ENCODE results near the gene PFKFB4.
"Not testable (repeated sequence)": the region's sequence is repeated elsewhere in the genome, so short reads cannot be mapped to it uniquely, and the experiment has no call there.

Gene PFKFB4

GRCh38 chr3:48553886-48554845 is 2.4 kb downstream of the PFKFB4 start:
- Histone ChIP-seq H3K27me3 (ENCODE audit: insufficient read depth, low read length, poor library complexity) (no peaks in the 10 kb centered on the region), H3K36me3 (ENCODE audit: insufficient read depth, low read length) (no peaks in the 10 kb centered on the region; the same call in 1 of the 2 replicates), H3K4me2 (ENCODE audit: insufficient read depth, low read length) (peak overlapping the region; percentile 7; the same call in 1 of the 2 replicates), H3K4me1 (ENCODE audit: insufficient read depth, low read length) (peaks cover 39% of the 10 kb centered on the region), H3K79me2 (ENCODE audit: insufficient read depth, low read length) (no peaks in the 10 kb centered on the region), H3K4me3 (ENCODE audit: low read depth in 1 of 2, low read length in 2 of 2) (no peak overlapping the region), H4K20me1 (ENCODE audit: insufficient read depth, low read length) (no peaks in the 10 kb centered on the region; the same call in 1 of the 2 replicates), H3K9ac (ENCODE audit: low read depth, low read length) (no peak overlapping the region), H3K9me3 (ENCODE audit: insufficient read depth, low read length, severe bottlenecking) (no peaks in the 10 kb centered on the region), H2AFZ (ENCODE audit: low read depth, low read length) (no peak overlapping the region), H3K27ac (ENCODE audit: low read length) (no peak overlapping the region)
- ATAC-seq (ENCODE audit: insufficient read depth, low read depth) (no peak), DNase-seq (no peak)
- TF ChIP-seq CTCF (IDR thresholded peaks at IDR 0.05; ENCODE audit: borderline replicate concordance, extremely low read depth, low read length, poor library complexity, severe bottlenecking) (no peak), EZH2 (IDR thresholded peaks at IDR 0.05; ENCODE audit: borderline replicate concordance, low read depth, low read length, severe bottlenecking) (no peak)

DNA sequence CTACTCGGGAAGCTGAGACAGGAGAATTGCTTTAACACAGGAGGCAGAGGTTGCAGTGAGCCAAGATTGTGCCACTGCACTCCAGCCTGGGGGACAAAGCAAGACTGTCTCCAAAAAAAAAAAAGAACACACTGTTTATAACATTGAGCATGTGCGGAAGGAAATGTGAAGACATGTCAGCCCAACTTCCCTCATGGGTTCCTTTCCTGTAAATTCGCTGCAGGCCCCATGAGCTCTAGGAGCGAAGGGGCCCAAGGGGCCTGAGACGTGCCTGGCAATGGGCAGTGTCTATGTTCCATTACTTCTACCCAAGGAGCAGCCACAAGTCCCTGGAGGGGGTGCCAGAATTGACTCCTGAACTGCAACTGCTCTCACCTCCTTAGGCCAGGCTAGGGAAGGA is 3.2 kb downstream of the PFKFB4 start:
- no peak for DNase-seq
- Histone ChIP-seq H3K36me3 (ENCODE audit: insufficient read depth, low read length) (no peaks in the 10 kb centered on the region; the same call in 1 of the 2 replicates), H3K4me2 (ENCODE audit: insufficient read depth, low read length) (no peak overlapping the region), H3K9me3 (ENCODE audit: insufficient read depth, low read length, severe bottlenecking) (no peaks in the 10 kb centered on the region), H3K27me3 (ENCODE audit: insufficient read depth, low read length, poor library complexity) (no peaks in the 10 kb centered on the region), H3K9ac (ENCODE audit: low read depth, low read length) (no peak overlapping the region), H2AFZ (ENCODE audit: low read depth, low read length) (no peak overlapping the region), H3K79me2 (ENCODE audit: insufficient read depth, low read length) (no peaks in the 10 kb centered on the region), H4K20me1 (ENCODE audit: insufficient read depth, low read length) (no peaks in the 10 kb centered on the region; the same call in 1 of the 2 replicates), H3K4me1 (ENCODE audit: insufficient read depth, low read length) (peaks cover 39% of the 10 kb centered on the region), H3K27ac (ENCODE audit: low read length) (no peak overlapping the region), H3K4me3 (ENCODE audit: low read depth in 1 of 2, low read length in 2 of 2) (no peak overlapping the region)
- ATAC-seq (ENCODE audit: insufficient read depth, low read depth), result no peak
- TF ChIP-seq EZH2 (IDR thresholded peaks at IDR 0.05; ENCODE audit: borderline replicate concordance, low read depth, low read length, severe bottlenecking), result no peak

DNA sequence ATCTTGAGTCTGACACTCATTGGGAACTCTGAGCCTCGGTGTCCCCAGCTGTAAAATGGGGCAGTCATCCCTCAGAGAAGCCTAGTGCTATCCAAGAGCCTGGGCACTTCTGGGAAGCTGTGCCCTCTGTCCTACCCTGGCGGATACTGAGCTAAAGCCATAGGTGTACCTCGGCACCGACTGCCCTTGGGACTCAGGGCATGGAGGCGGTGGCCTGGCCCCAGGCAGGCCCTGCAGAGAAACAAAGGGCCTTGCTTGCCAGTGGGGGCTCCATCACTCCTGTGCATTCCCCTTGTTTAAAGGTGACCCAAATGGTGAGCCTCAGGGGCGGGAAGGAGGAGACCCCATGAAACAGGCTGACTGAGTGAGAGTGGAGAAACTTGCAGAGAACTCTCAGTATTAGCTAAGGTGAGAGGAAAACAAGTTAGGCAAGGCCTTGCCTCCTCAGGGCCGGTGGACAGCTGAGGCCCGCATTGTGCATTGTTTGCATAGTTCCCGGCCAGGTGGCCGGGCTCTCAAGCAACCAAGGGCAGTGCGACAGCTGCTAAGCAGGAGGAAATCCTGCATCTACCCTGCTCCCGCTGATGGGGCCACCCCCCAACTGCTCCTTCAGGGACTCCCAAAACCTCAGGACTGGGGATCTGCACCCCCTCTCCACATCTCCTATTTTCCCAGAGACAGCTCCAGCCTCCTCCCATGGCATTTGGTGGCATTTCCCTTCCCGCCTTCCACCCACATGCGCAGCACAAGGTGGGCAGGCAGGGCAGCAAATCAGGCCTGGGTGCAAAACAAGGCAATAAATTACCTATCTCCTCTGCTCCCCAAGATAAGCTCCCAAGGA is 4.3 kb downstream of the PFKFB4 start:
- no peak overlapping the region; the same call in 1 of the 2 replicates for H3K4me2 ChIP-seq (ENCODE audit: insufficient read depth, low read length)
- H2AFZ ChIP-seq (ENCODE audit: low read depth, low read length), result no peak overlapping the region
- TF ChIP-seq EZH2 (IDR thresholded peaks at IDR 0.05; ENCODE audit: borderline replicate concordance, low read depth, low read length, severe bottlenecking), result no peak
- DNase-seq (no peak), ATAC-seq (ENCODE audit: insufficient read depth, low read depth) (no peak)
- peaks cover 6% of the 10 kb centered on the region; the same call in 1 of the 2 replicates for H3K36me3 ChIP-seq (ENCODE audit: insufficient read depth, low read length)
- no peaks in the 10 kb centered on the region for H3K27me3 ChIP-seq (ENCODE audit: insufficient read depth, low read length, poor library complexity)
- H3K4me1 ChIP-seq (ENCODE audit: insufficient read depth, low read length), result peaks cover 28% of the 10 kb centered on the region
- H3K79me2 ChIP-seq (ENCODE audit: insufficient read depth, low read length), result no peaks in the 10 kb centered on the region
- no peaks in the 10 kb centered on the region for H3K9me3 ChIP-seq (ENCODE audit: insufficient read depth, low read length, severe bottlenecking)
- H3K27ac ChIP-seq (ENCODE audit: low read length), result no peak overlapping the region
- no peaks in the 10 kb centered on the region; the same call in 1 of the 2 replicates for H4K20me1 ChIP-seq (ENCODE audit: insufficient read depth, low read length)
- H3K4me3 ChIP-seq (ENCODE audit: low read depth in 1 of 2, low read length in 2 of 2), result no peak overlapping the region
- no peak overlapping the region for H3K9ac ChIP-seq (ENCODE audit: low read depth, low read length)

DNA sequence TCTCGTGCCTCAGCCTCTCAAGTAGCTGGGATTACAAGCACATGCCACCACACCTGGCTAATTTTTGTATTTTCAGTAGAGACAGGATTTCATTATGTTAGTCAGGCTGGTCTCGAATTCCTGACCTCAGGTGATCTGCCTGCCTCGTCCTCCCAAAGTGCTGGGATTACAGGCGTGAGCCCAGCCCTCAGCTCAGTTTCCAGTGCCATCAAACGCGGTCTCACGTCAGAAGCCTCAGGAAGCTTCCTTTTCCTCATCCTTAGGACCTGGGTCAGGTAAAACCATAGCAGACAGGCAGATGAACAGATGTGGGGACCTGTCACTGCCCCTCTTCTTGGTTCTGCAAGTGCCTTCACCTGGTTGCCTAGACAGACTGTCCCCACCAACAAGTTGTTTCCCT is 5.0 kb downstream of the PFKFB4 start:
- not testable (repeated sequence) for ATAC-seq (ENCODE audit: insufficient read depth, low read depth); DNase-seq; H3K79me2 ChIP-seq (ENCODE audit: insufficient read depth, low read length); H4K20me1 ChIP-seq (ENCODE audit: insufficient read depth, low read length); H2AFZ ChIP-seq (ENCODE audit: low read depth, low read length); H3K27ac ChIP-seq (ENCODE audit: low read length); H3K9ac ChIP-seq (ENCODE audit: low read depth, low read length); H3K4me2 ChIP-seq (ENCODE audit: insufficient read depth, low read length); H3K9me3 ChIP-seq (ENCODE audit: insufficient read depth, low read length, severe bottlenecking); H3K27me3 ChIP-seq (ENCODE audit: insufficient read depth, low read length, poor library complexity); H3K4me3 ChIP-seq (ENCODE audit: low read depth in 1 of 2, low read length in 2 of 2)
- peaks cover 13% of the 10 kb centered on the region; the same call in 1 of the 2 replicates for H3K36me3 ChIP-seq (ENCODE audit: insufficient read depth, low read length)
- H3K4me1 ChIP-seq (ENCODE audit: insufficient read depth, low read length), result peaks cover 24% of the 10 kb centered on the region
